ENCODE results near the gene DNAJC4. TPM values are rescaled to one million over a fixed set of nuclear protein-coding genes. Genes with fewer than 3 reads are reported as not detected.

DNAJC4 gene
- polyA plus RNA-seq, 1 donor from 2014 or later: 49.3 TPM

GRCh38 chr11:64250415-64251015, 20.2 kb downstream of the DNAJC4 start:
- Mint-ChIP-seq H3K27ac (peak overlapping the region in 2 of 3 donors; percentile 59 to 73), H3K4me3 (peak overlapping the region in 3 of 4 donors; percentile 91 to 92 (median 91)), H3K36me3 (no peaks in the 10 kb centered on the region), H3K27me3 (no peaks in the 10 kb centered on the region), H3K4me1 (peaks cover 0 to 11% (median 10%) of the 10 kb centered on the region in 3 donors), H3K9me3 (no peaks in the 10 kb centered on the region)

GRCh38 chr11:64251016-64251752, 20.8 kb downstream of the DNAJC4 start, which contains the start of gene PLCB3:
Gene PLCB3 (plus strand): TSS chr11:64251530. CDS start chr11:64251650, 120 bp downstream.
- Mint-ChIP-seq H3K36me3 (no peaks in the 10 kb centered on the region), H3K4me3 (peak within 1 kb of the TSS; percentile 81 to 94 (median 88)), H3K27ac (peak within 1 kb of the TSS; percentile 50 to 86 (median 59)), H3K4me1 (peaks cover 0 to 8% (median 8%) of the 10 kb centered on the region in 3 donors), H3K27me3 (no peaks in the 10 kb centered on the region), H3K9me3 (no peaks in the 10 kb centered on the region)

DNA sequence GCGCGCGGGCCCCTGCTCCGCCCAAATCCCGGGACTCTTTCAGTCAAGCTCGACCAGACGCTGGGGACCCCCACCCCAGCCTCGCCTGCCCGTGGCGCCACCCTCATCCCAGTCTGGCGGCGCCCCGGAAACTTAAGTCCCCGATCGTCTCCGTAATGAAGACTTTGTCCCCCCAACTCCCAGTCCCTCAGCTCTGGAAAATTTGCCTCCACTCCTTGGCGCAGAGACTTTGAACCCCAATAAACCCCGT, 21.3 kb downstream of the DNAJC4 start:
- Mint-ChIP-seq H3K27me3 (no peaks in the 10 kb centered on the region), H3K4me3 (peak overlapping the region; percentile 70 to 94 (median 86)), H3K36me3 (no peaks in the 10 kb centered on the region), H3K9me3 (no peaks in the 10 kb centered on the region), H3K4me1 (peaks cover 0 to 8% (median 8%) of the 10 kb centered on the region in 3 donors), H3K27ac (peak overlapping the region in 1 of 3 donors; percentile 34)

DNA sequence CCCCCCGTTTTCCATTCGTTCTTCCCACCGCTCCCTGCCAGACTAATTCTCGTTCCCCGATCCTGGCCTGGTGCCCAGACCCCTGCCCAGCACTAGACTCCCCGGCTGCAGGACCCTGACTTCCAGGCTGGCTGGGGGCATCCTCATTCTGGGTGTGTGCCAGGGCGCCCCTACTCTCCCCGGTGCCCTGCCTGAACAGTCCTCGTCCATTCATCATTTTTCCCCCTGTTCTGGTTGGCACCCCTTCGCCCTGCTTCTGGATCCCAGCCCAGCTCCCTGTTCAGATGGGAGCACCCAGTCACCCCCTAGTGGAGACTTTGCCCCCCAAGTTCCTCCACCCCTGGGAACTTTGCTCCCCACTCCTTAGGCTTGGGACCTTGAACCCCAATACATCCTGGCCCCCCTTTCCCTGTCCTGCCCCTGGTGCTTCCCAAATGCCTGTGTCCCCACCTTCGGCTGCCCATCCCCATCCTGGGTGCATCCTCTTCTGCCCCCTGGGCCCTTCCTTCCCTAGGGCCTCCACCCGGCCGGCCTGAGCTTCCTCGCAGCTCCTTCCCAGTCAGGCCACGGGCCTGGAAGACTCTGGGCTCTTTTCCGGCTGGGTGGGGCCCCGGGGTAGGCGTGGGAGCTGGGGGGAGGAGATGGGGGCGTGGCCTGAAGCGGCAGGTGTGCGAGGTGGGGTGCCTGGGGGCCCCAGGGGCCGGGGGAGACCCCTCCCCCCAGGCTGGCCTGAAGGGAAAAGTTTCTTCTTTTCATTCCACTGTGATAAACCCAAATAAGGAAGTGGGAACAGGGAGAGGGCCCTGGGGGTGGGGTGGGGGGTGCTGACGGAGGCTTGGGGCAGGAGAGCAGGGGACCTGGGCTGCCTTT, 21.9 kb downstream of the DNAJC4 start:
- H3K4me1 Mint-ChIP-seq: peaks cover 0 to 8% (median 8%) of the 10 kb centered on the region in 3 donors
- no peaks in the 10 kb centered on the region for H3K9me3 Mint-ChIP-seq
- H3K27me3 Mint-ChIP-seq: no peaks in the 10 kb centered on the region
- H3K27ac Mint-ChIP-seq: peak overlapping the region in 1 of 3 donors; percentile 34
- H3K36me3 Mint-ChIP-seq: no peaks in the 10 kb centered on the region
- H3K4me3 Mint-ChIP-seq: peak overlapping the region; percentile 70 to 94 (median 86)

DNA sequence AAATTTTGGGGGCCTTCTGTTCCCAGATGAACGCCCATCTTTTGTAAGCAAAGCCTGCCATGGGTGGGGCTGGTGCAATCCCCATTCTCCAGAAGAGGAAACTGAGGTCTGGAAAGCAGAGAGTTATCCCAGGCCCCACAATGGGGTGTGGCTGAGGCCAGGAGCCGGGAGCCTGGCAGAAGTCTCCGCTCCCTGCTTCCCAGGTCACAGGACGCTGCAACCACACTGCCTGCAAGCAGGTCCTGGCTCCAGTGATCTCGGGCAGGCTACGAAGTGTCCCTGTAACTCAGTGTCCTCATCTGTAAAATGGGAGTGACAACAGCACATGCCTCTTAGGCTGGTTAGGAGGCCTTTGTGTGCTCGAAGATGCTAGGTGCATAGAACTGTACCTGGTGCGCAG, 22.7 kb downstream of the DNAJC4 start:
- Mint-ChIP-seq H3K27me3 (no peaks in the 10 kb centered on the region), H3K27ac (no peak overlapping the region), H3K36me3 (no peaks in the 10 kb centered on the region), H3K4me3 (peak overlapping the region in 3 of 4 donors; percentile 21 to 59 (median 28)), H3K9me3 (no peaks in the 10 kb centered on the region), H3K4me1 (peaks cover 0 to 8% (median 5%) of the 10 kb centered on the region in 3 donors)

GRCh38 chr11:64253481-64253880, 23.1 kb downstream of the DNAJC4 start:
- no peaks in the 10 kb centered on the region for H3K36me3 Mint-ChIP-seq
- H3K27ac Mint-ChIP-seq: no peak overlapping the region
- H3K9me3 Mint-ChIP-seq: no peaks in the 10 kb centered on the region

GRCh38 chr11:64254326-64254725, 24.0 kb downstream of the DNAJC4 start:
- Mint-ChIP-seq H3K36me3 (no peaks in the 10 kb centered on the region), H3K27me3 (no peaks in the 10 kb centered on the region), H3K9me3 (no peaks in the 10 kb centered on the region), H3K27ac (no peak overlapping the region), H3K4me3 (peak overlapping the region in 1 of 4 donors; percentile 59), H3K4me1 (peaks cover 0 to 8% (median 5%) of the 10 kb centered on the region in 3 donors)

More at GRCh38 chr11:64253481-64253880, 23.1 kb downstream of the DNAJC4 start:
- Mint-ChIP-seq H3K4me3 (peak overlapping the region in 1 of 4 donors; percentile 59), H3K4me1 (peaks cover 0 to 8% (median 5%) of the 10 kb centered on the region in 3 donors), H3K27me3 (no peaks in the 10 kb centered on the region)

DNA sequence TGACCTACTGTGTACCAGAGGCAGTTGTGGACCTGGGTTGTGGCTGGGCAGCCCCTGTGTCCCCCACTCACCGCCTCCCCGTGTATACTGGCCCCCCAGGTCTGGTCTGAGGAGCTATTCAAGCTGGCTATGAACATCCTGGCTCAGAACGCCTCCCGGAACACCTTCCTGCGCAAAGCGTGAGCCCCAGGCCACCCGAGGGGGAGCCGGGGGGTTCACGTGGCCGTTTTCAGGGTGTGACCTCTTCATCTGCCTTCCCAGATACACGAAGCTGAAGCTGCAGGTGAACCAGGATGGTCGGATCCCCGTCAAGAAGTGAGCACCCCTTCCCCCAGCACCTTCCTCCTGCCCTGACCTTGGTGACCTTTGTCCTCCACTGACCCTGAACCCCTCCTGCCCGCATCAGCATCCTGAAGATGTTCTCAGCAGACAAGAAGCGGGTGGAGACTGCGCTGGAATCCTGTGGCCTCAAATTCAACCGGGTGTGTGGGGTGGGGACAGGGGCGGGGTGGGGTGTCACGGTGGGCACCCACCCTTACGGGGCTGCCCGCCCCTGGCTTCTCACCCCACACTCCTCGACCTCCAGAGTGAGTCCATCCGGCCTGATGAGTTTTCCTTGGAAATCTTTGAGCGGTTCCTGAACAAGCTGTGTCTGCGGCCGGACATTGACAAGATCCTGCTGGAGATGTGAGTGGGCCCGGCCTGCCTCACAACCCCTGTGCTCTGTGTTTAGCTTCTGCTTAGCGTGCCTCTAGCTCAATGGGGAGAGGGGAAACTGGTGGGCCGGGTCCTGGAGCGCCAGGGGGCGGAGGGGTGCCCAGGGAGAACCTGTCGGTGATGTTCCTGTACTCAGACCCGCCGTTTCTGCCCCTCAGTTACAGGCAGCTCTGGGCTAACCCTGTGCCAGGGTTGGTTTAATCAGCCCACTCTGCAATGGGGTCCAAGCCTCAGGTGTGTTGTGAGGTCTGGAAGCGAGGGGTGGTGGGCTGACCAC, 25.1 kb downstream of the DNAJC4 start:
- H3K4me3 Mint-ChIP-seq: no peak overlapping the region
- no peaks in the 10 kb centered on the region for H3K27me3 Mint-ChIP-seq

GRCh38 chr11:64256300-64256699, 26.0 kb downstream of the DNAJC4 start:
- H3K9me3 Mint-ChIP-seq: no peaks in the 10 kb centered on the region
- no peak overlapping the region for H3K4me3 Mint-ChIP-seq
- no peaks in the 10 kb centered on the region for H3K27me3 Mint-ChIP-seq
- peaks cover 0 to 11% (median 8%) of the 10 kb centered on the region in 3 donors for H3K4me1 Mint-ChIP-seq
- no peaks in the 10 kb centered on the region for H3K36me3 Mint-ChIP-seq
- H3K27ac Mint-ChIP-seq: no peak overlapping the region

More for the DNA sequence above, 25.1 kb downstream of the DNAJC4 start:
- Mint-ChIP-seq H3K27ac (no peak overlapping the region), H3K4me1 (peaks cover 0 to 12% (median 8%) of the 10 kb centered on the region in 3 donors), H3K36me3 (no peaks in the 10 kb centered on the region), H3K9me3 (no peaks in the 10 kb centered on the region)

GRCh38 chr11:64258356-64258755, 28.0 kb downstream of the DNAJC4 start:
- Mint-ChIP-seq H3K27me3 (no peaks in the 10 kb centered on the region), H3K36me3 (peaks cover 2% of the 10 kb centered on the region), H3K27ac (no peak overlapping the region), H3K9me3 (no peaks in the 10 kb centered on the region), H3K4me1 (peaks cover 0 to 7% (median 3%) of the 10 kb centered on the region in 3 donors), H3K4me3 (no peak overlapping the region)

DNA sequence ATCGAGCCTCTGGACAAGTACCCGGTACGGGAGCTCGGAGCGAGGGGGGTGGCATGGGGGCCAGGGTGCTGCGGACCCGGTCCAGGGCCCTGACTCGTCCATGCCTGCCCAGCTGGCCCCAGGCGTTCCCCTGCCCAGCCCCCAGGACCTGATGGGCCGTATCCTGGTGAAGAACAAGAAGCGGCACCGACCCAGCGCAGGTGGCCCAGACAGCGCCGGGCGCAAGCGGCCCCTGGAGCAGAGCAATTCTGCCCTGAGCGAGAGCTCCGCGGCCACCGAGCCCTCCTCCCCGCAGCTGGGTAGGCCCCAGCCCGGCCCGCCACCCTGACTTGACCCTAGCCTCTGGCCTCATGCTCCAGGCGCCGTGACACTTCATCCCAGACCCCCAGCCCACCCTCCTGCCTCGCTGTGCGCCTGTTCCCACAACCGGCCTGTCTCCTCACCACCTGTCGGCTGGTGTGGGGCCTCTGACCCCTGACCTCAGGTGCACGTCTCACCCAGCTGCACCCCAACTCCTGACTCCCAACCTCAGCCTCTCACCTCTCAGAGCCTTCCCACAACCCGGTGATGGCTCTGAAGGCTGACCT, 28.7 kb downstream of the DNAJC4 start:
- H3K27me3 Mint-ChIP-seq: no peaks in the 10 kb centered on the region
- H3K27ac Mint-ChIP-seq: peak overlapping the region in 1 of 3 donors; percentile 54
- H3K4me1 Mint-ChIP-seq: peaks cover 0 to 7% (median 3%) of the 10 kb centered on the region in 3 donors
- peaks cover 2% of the 10 kb centered on the region for H3K36me3 Mint-ChIP-seq
- peak overlapping the region in 1 of 4 donors; percentile 68 for H3K4me3 Mint-ChIP-seq
- no peaks in the 10 kb centered on the region for H3K9me3 Mint-ChIP-seq

DNA sequence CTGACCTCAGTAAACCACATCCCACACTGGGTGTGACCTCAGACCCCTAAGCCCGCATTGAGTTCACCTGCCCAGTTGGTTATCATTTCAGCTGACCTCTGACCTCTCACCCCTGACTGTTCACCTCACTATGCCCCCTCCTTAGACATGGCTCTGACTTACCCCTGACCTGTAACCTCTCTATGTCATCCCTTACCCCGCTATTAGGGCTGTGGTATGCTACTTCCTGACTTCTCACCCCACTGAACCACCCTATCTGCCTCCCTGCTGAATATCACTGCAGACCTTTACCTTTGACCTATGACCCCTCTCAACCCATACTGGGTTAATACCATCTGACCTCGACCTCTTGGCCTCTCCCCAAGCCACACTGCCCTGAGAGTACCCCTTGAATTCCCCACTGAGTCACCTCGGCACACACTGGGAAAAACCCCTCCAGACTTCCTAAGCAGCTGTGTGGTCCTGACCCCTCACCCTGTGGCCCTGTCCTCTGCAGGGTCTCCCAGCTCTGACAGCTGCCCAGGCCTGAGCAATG, 29.3 kb downstream of the DNAJC4 start:
- H3K4me1 Mint-ChIP-seq: peaks cover 0 to 7% (median 3%) of the 10 kb centered on the region in 3 donors
- H3K27me3 Mint-ChIP-seq: no peaks in the 10 kb centered on the region
- no peaks in the 10 kb centered on the region for H3K9me3 Mint-ChIP-seq
- H3K36me3 Mint-ChIP-seq: peaks cover 2% of the 10 kb centered on the region
- peak overlapping the region in 2 of 3 donors; percentile 54 to 66 for H3K27ac Mint-ChIP-seq
- peak overlapping the region in 2 of 4 donors; percentile 6 to 68 for H3K4me3 Mint-ChIP-seq

- Mint-ChIP-seq H3K36me3 (peaks cover 2% of the 10 kb centered on the region), H3K4me3 (no peak overlapping the region), H3K27ac (no peak overlapping the region), H3K27me3 (no peaks in the 10 kb centered on the region), H3K9me3 (no peaks in the 10 kb centered on the region), H3K4me1 (peaks cover 0 to 7% (median 3%) of the 10 kb centered on the region in 3 donors)
Observed at GRCh38 chr11:64260147-64260708, 29.9 kb downstream of the DNAJC4 start.

Measured in IgD-negative memory B cell (primary cell).